ENCODE data around the gene C10orf71.

Gene C10orf71

GRCh38 chr10:49362596-49363260 lies 63.8 kb downstream of the C10orf71 start:
- no peak for TF ChIP-seq CTCF (IDR thresholded peaks at IDR 0.05; ENCODE audit: poor library complexity, severe bottlenecking)
- ATAC-seq (ENCODE audit: low read depth) (no peak), DNase-seq (ENCODE audit: low spot score) (peak; percentile 30)
- H3K27me3 ChIP-seq (ENCODE audit: insufficient read depth, poor library complexity, severe bottlenecking), result no peaks in the 10 kb centered on the region
- no peaks in the 10 kb centered on the region for H3K36me3 ChIP-seq (ENCODE audit: low read depth)
- no peaks in the 10 kb centered on the region for H3K9me3 ChIP-seq (ENCODE audit: severe bottlenecking)
- H3K4me1 ChIP-seq (ENCODE audit: insufficient read depth, poor library complexity, severe bottlenecking), result no peaks in the 10 kb centered on the region
- no peak overlapping the region for H3K4me3 ChIP-seq (ENCODE audit: severe bottlenecking)
- no peak overlapping the region for H3K27ac ChIP-seq (ENCODE audit: poor library complexity, severe bottlenecking)

- Histone ChIP-seq H3K4me3 (ENCODE audit: severe bottlenecking) (no peak overlapping the region), H3K4me1 (ENCODE audit: insufficient read depth, poor library complexity, severe bottlenecking) (no peaks in the 10 kb centered on the region), H3K36me3 (ENCODE audit: low read depth) (no peaks in the 10 kb centered on the region), H3K27ac (ENCODE audit: poor library complexity, severe bottlenecking) (no peak overlapping the region), H3K27me3 (ENCODE audit: insufficient read depth, poor library complexity, severe bottlenecking) (no peaks in the 10 kb centered on the region), H3K9me3 (ENCODE audit: severe bottlenecking) (no peaks in the 10 kb centered on the region)
- DNase-seq (ENCODE audit: low spot score) (peak; percentile 20), ATAC-seq (ENCODE audit: low read depth) (no peak)
- no peak for TF ChIP-seq CTCF (IDR thresholded peaks at IDR 0.05; ENCODE audit: poor library complexity, severe bottlenecking)
These were observed 64.5 kb downstream of the C10orf71 start for GRCh38 chr10:49363309-49364031.

- no peak for TF ChIP-seq CTCF (IDR thresholded peaks at IDR 0.05; ENCODE audit: poor library complexity, severe bottlenecking)
- Histone ChIP-seq H3K36me3 (ENCODE audit: low read depth) (no peaks in the 10 kb centered on the region), H3K4me1 (ENCODE audit: insufficient read depth, poor library complexity, severe bottlenecking) (no peaks in the 10 kb centered on the region), H3K9me3 (ENCODE audit: severe bottlenecking) (no peaks in the 10 kb centered on the region), H3K27me3 (ENCODE audit: insufficient read depth, poor library complexity, severe bottlenecking) (no peaks in the 10 kb centered on the region), H3K4me3 (ENCODE audit: severe bottlenecking) (no peak overlapping the region), H3K27ac (ENCODE audit: poor library complexity, severe bottlenecking) (no peak overlapping the region)
- DNase-seq (ENCODE audit: low spot score), result no peak
- no peak for ATAC-seq (ENCODE audit: low read depth)
These were observed 65.1 kb downstream of the C10orf71 start for GRCh38 chr10:49364051-49364450.

- no peak for DNase-seq (ENCODE audit: low spot score)
- TF ChIP-seq CTCF (IDR thresholded peaks at IDR 0.05; ENCODE audit: poor library complexity, severe bottlenecking), result no peak
- Histone ChIP-seq H3K4me1 (ENCODE audit: insufficient read depth, poor library complexity, severe bottlenecking) (no peaks in the 10 kb centered on the region), H3K27ac (ENCODE audit: poor library complexity, severe bottlenecking) (no peak overlapping the region), H3K36me3 (ENCODE audit: low read depth) (no peaks in the 10 kb centered on the region), H3K27me3 (ENCODE audit: insufficient read depth, poor library complexity, severe bottlenecking) (no peaks in the 10 kb centered on the region), H3K9me3 (ENCODE audit: severe bottlenecking) (no peaks in the 10 kb centered on the region), H3K4me3 (ENCODE audit: severe bottlenecking) (no peak overlapping the region)
- ATAC-seq (ENCODE audit: low read depth), result no peak
These were observed 65.8 kb downstream of the C10orf71 start for GRCh38 chr10:49364747-49365146.

- ATAC-seq (ENCODE audit: low read depth), result no peak
- Histone ChIP-seq H3K27me3 (ENCODE audit: insufficient read depth, poor library complexity, severe bottlenecking) (no peaks in the 10 kb centered on the region), H3K36me3 (ENCODE audit: low read depth) (no peaks in the 10 kb centered on the region), H3K9me3 (ENCODE audit: severe bottlenecking) (no peaks in the 10 kb centered on the region), H3K4me1 (ENCODE audit: insufficient read depth, poor library complexity, severe bottlenecking) (no peaks in the 10 kb centered on the region), H3K4me3 (ENCODE audit: severe bottlenecking) (no peak overlapping the region), H3K27ac (ENCODE audit: poor library complexity, severe bottlenecking) (no peak overlapping the region)
- no peak for DNase-seq (ENCODE audit: low spot score)
- TF ChIP-seq CTCF (IDR thresholded peaks at IDR 0.05; ENCODE audit: poor library complexity, severe bottlenecking), result no peak
These were observed 66.3 kb downstream of the C10orf71 start for GRCh38 chr10:49365275-49365674.
